Upper lobe of left lung (tissue), 4 donors: Measurements from ENCODE around the gene PDLIM7.

Source experiments
- EP300 ChIP-seq, 4 donors: sonication (generic); formaldehyde crosslinking; IDR thresholded peaks; one replicate each; pipeline ENCODE4 v1.5.1; 2017; ENCODE audit warnings: antibody characterized with exemption in 4 of 4, control low read depth in 2 of 4
- POLR2A ChIP-seq, 4 donors: fragments of 450-650 bp; IDR thresholded peaks; one replicate each; pipeline ENCODE4 v1.5.1; 2016 to 2017; ENCODE audit warnings: antibody characterized with exemption in 4 of 4, mild to moderate bottlenecking in 2 of 4
- POLR2AphosphoS5 ChIP-seq, 2 donors: sonication (generic); formaldehyde crosslinking; IDR thresholded peaks; one replicate each; pipeline ENCODE4 v1.5.1; 2017; ENCODE audit warnings: antibody characterized with exemption in 2 of 2
- TF ChIP-seq, protein P1 (sequence below), 6 experiments: fragments of 450-650 bp in 4 of 6; fragments of 200-600 bp in 2 of 6; sonication (generic) in 2 of 6; IDR thresholded peaks; one replicate each; pipeline ENCODE4 v1.5.1; 2016 to 2019; ENCODE audit warnings: antibody characterized with exemption in 6 of 6

DNA sequence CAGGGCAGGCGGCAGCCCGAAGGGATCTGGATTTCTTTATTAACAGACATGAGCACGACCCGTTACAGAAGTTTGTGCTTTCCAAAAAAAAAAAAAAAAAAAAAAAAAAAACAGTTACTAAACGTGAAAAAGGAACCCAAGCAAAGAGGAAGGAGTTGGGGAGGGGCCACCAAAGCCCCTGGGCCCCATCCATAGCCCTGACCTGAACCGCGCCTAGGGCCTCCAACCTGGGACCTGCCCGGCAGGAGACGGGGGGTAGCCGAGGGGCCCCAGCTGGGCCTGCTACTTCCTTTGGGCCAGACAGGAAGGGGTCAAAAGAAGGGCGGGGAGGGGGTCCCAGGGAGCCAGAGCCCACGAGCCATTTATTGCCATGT, 40.8 kb downstream of the PDLIM7 start:
- TF ChIP-seq POLR2AphosphoS5 (IDR thresholded peaks at IDR 0.05) (no peak), POLR2A (IDR thresholded peaks at IDR 0.05) (no peak), EP300 (IDR thresholded peaks at IDR 0.05) (no peak)
- TF ChIP-seq, protein P1, sequence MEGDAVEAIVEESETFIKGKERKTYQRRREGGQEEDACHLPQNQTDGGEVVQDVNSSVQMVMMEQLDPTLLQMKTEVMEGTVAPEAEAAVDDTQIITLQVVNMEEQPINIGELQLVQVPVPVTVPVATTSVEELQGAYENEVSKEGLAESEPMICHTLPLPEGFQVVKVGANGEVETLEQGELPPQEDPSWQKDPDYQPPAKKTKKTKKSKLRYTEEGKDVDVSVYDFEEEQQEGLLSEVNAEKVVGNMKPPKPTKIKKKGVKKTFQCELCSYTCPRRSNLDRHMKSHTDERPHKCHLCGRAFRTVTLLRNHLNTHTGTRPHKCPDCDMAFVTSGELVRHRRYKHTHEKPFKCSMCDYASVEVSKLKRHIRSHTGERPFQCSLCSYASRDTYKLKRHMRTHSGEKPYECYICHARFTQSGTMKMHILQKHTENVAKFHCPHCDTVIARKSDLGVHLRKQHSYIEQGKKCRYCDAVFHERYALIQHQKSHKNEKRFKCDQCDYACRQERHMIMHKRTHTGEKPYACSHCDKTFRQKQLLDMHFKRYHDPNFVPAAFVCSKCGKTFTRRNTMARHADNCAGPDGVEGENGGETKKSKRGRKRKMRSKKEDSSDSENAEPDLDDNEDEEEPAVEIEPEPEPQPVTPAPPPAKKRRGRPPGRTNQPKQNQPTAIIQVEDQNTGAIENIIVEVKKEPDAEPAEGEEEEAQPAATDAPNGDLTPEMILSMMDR (IDR thresholded peaks at IDR 0.05): no peak
